MM.1S (cell line): ENCODE results near the gene ST6GAL1.

ENCODE experiments used
- DNase-seq: peaks from one replicate; pipeline ENCODE4 v3.0.0-alpha.2; 2015
- H2AFZ ChIP-seq: fragments of 300-600 bp; sonication (generic); 2 replicates; pipeline ENCODE4 v1.6.0; 2016; ENCODE audit warnings: antibody characterized with exemption, low read length
- H3F3A ChIP-seq: fragments of 300-600 bp; sonication (generic); 2 replicates; pipeline ENCODE4 v1.6.1; 2016; ENCODE audit warnings: mild to moderate bottlenecking, antibody characterized with exemption, low read length, moderate library complexity, mixed read lengths; ENCODE audit not compliant: insufficient read depth
- H3K27ac ChIP-seq: fragments of 300-600 bp; sonication (generic); 2 replicates; pipeline ENCODE4 v1.5.1; 2016; ENCODE audit warnings: mild to moderate bottlenecking, low read length
- H3K27me3 ChIP-seq: fragments of 300-600 bp; sonication (generic); replicated peaks from 2 replicates; pipeline ENCODE4 v1.6.0; 2016; ENCODE audit warnings: low read length; ENCODE audit not compliant: insufficient read depth
- H3K36me3 ChIP-seq: fragments of 300-600 bp; sonication (generic); replicated peaks from 2 replicates; pipeline ENCODE4 v1.6.1; 2016; ENCODE audit warnings: mild to moderate bottlenecking, low read length, mixed read lengths; ENCODE audit not compliant: insufficient read depth
- H3K4me1 ChIP-seq: fragments of 300-600 bp; sonication (generic); 2 replicates; pipeline ENCODE4 v1.6.1; 2016; ENCODE audit warnings: low read length, mixed read lengths
- H3K4me2 ChIP-seq: fragments of 300-600 bp; sonication (generic); 2 replicates; pipeline ENCODE4 v1.6.0; 2016; ENCODE audit warnings: low read depth, low read length
- H3K4me3 ChIP-seq: fragments of 300-600 bp; sonication (generic); 2 replicates; pipeline ENCODE4 v1.5.1; 2016; ENCODE audit warnings: low read length, mixed read lengths
- H3K79me2 ChIP-seq: fragments of 300-600 bp; sonication (generic); 2 replicates; pipeline ENCODE4 v1.6.1; 2016; ENCODE audit warnings: mixed run types, low read length, mixed read lengths
- H3K9ac ChIP-seq: fragments of 300-600 bp; sonication (generic); 2 replicates; pipeline ENCODE4 v1.6.1; 2016; ENCODE audit warnings: low read length, mixed read lengths
- H3K9me2 ChIP-seq: fragments of 300-600 bp; sonication (generic); replicated peaks from 2 replicates; pipeline ENCODE4 v1.6.1; 2016; ENCODE audit warnings: mild to moderate bottlenecking, low read length, mixed read lengths; ENCODE audit not compliant: insufficient read depth
- H3K9me3 ChIP-seq: fragments of 300-600 bp; sonication (generic); replicated peaks from 2 replicates; pipeline ENCODE4 v1.6.1; 2016; ENCODE audit warnings: mild to moderate bottlenecking, low read length, mixed read lengths; ENCODE audit not compliant: insufficient read depth
- H4K20me1 ChIP-seq: fragments of 300-600 bp; sonication (generic); 2 replicates; pipeline ENCODE4 v1.6.1; 2016; ENCODE audit warnings: mild to moderate bottlenecking, low read length, moderate library complexity, mixed read lengths; ENCODE audit not compliant: insufficient read depth
- EZH2 ChIP-seq: fragments of 300-600 bp; sonication (generic); optimal IDR thresholded peaks from 2 replicates; pipeline ENCODE3; 2017; ENCODE audit warnings: low read depth, mild to moderate bottlenecking, antibody characterized with exemption, low read length, mixed read lengths
- EZH2phosphoT487 ChIP-seq: fragments of 300-600 bp; sonication (generic); IDR thresholded peaks from 2 replicates; pipeline ENCODE4 v1.6.1; 2018; ENCODE audit warnings: antibody characterized with exemption, low read length
- TF ChIP-seq, protein P1 (sequence below): fragments of 300-600 bp; sonication (generic); IDR thresholded peaks from 2 replicates; pipeline ENCODE4 v1.5.1; 2016; ENCODE audit warnings: antibody characterized with exemption, low read length, mixed read lengths

Gene ST6GAL1

DNA sequence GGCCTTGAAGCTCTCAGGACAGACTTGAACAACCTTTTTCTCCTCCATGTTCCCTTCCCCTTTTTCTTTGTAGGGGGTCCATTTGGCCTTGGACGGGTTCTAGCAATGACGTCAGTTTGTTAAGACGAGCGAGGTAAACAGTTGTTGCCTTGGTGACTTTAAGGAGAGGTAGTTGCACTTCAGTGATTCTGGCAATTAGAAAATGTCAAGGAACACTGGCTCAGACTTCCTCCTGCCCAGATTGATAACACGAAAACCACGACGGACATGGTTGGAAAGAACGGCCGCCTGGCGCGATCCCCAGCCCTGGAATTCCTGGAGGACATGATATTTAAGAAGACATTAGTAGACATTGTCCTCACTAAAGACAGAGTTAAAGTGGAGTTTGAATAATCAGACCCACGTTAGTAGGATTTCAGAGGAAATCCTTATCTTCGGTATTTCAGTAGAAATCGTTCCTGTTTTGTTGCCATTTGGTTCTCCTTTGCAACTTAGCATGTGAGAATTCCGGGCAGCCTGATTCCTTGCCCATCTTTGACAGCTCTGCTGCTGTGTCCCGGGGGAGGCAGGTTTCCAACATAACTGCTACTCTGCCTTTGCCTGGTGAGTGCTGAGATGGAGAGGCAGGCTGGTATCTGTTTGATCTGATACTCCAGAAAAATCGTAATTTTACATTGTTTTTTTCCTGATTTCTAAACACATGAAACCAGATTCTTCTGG, 87.3 kb downstream of the ST6GAL1 start:
- Histone ChIP-seq H3K79me2 (peaks cover 99% of the 10 kb centered on the region), H3K9ac (no peak overlapping the region), H3K27ac (no peak overlapping the region), H4K20me1 (peaks cover 12% of the 10 kb centered on the region), H3K4me2 (no peak overlapping the region), H3K27me3 (no peaks in the 10 kb centered on the region), H3K9me3 (no peaks in the 10 kb centered on the region), H3K36me3 (peaks cover 9% of the 10 kb centered on the region), H3K4me1 (peaks cover under 1% of the 10 kb centered on the region; the same call in 1 of the 2 replicates), H3F3A (0 out of 2 replicates have a peak, but pooled peaks cover 3% of the 10 kb centered on the region), H3K4me3 (no peak overlapping the region), H3K9me2 (no peaks in the 10 kb centered on the region), H2AFZ (no peak overlapping the region)
- DNase-seq: no peak
- TF ChIP-seq EZH2phosphoT487 (no peak), EZH2 (no peak)
- TF ChIP-seq, protein P1, sequence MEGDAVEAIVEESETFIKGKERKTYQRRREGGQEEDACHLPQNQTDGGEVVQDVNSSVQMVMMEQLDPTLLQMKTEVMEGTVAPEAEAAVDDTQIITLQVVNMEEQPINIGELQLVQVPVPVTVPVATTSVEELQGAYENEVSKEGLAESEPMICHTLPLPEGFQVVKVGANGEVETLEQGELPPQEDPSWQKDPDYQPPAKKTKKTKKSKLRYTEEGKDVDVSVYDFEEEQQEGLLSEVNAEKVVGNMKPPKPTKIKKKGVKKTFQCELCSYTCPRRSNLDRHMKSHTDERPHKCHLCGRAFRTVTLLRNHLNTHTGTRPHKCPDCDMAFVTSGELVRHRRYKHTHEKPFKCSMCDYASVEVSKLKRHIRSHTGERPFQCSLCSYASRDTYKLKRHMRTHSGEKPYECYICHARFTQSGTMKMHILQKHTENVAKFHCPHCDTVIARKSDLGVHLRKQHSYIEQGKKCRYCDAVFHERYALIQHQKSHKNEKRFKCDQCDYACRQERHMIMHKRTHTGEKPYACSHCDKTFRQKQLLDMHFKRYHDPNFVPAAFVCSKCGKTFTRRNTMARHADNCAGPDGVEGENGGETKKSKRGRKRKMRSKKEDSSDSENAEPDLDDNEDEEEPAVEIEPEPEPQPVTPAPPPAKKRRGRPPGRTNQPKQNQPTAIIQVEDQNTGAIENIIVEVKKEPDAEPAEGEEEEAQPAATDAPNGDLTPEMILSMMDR: no peak

DNA sequence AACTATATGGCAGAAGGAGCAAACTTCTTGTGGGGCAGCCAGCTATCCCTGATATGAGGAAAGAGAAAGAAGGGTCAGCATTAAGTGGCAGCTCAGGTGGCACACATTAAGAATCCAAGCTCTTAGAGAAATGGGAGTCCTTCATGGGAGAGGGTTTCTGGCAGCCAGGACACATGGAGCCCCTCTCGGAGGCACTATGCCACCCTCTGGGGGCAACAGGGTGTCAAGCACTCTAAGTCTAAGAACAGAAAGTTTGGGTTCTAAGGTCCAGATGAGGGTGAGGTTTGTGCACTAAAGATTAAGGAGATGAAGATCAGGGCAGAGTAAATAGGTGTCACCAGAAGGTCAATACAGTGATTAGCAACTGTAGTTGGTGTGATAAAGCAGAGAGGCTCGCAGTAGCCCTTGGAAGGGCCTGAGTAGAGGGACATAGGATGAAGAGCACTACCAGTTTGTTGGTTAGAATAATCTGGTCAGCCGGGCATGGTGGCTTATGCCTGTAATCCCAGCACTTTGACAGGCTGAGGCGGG, 89.3 kb downstream of the ST6GAL1 start:
- Histone ChIP-seq H3K36me3 (peaks cover 3% of the 10 kb centered on the region), H3K4me2 (no peak overlapping the region), H3K9me2 (no peaks in the 10 kb centered on the region), H3K9ac (no peak overlapping the region), H3K9me3 (no peaks in the 10 kb centered on the region), H3K27me3 (no peaks in the 10 kb centered on the region), H4K20me1 (peaks cover 18% of the 10 kb centered on the region; the same call in 1 of the 2 replicates), H3K27ac (no peak overlapping the region), H2AFZ (no peak overlapping the region), H3K79me2 (peaks cover 93% of the 10 kb centered on the region), H3K4me1 (no peaks in the 10 kb centered on the region), H3F3A (peaks cover 7% of the 10 kb centered on the region; the same call in 1 of the 2 replicates), H3K4me3 (no peak overlapping the region)
- no peak for DNase-seq
- TF ChIP-seq EZH2: no peak
- TF ChIP-seq, protein P1: no peak
- TF ChIP-seq EZH2phosphoT487: no peak

DNA sequence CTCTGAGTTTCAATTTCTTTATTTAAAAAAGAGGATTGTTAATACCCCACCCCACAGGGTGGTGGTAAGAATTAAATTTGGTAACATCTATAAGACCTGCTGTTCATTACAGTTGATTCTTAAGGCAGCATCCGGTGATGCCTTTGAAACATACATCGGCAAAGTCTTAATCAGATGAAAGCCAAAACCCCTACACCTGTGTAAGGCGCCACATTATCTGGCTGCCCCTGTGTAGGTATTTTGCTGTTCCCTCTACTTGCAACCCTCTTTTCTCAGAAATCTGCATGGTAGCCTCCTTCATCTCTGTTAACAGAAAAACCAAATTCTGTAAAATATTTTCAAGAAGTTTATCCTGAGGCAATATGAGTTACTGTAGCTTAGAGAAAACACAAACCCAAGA, 90.0 kb downstream of the ST6GAL1 start:
- H3K36me3 ChIP-seq: peaks cover 3% of the 10 kb centered on the region
- H4K20me1 ChIP-seq: peaks cover 23% of the 10 kb centered on the region; the same call in 1 of the 2 replicates
- peaks cover 93% of the 10 kb centered on the region for H3K79me2 ChIP-seq
- H3K9me2 ChIP-seq: no peaks in the 10 kb centered on the region
- no peak for DNase-seq
- TF ChIP-seq, protein P1: no peak
- no peak for TF ChIP-seq EZH2
- TF ChIP-seq EZH2phosphoT487: no peak
- H3K4me2 ChIP-seq: no peak overlapping the region
- no peak overlapping the region for H3K4me3 ChIP-seq
- no peak overlapping the region for H3K9ac ChIP-seq
- no peaks in the 10 kb centered on the region for H3K9me3 ChIP-seq
- no peaks in the 10 kb centered on the region for H3K4me1 ChIP-seq
- no peaks in the 10 kb centered on the region for H3K27me3 ChIP-seq
- peaks cover 9% of the 10 kb centered on the region; the same call in 1 of the 2 replicates for H3F3A ChIP-seq
- no peak overlapping the region for H3K27ac ChIP-seq
- no peak overlapping the region for H2AFZ ChIP-seq
